ENCODE measurements around the gene ANXA11.
A peak's percentile ranks its signal among the peaks of the same experiment; 100 is the strongest.
"Not testable (repeated sequence)": the region's sequence is repeated elsewhere in the genome, so short reads cannot be mapped to it uniquely, and the experiment has no call there.

Gene ANXA11

GRCh38 chr10:80207768-80208370, 2.5 kb upstream of the ANXA11 start:
- no peak for DNase-seq

GRCh38 chr10:80206277-80206655, 929 bp upstream of the ANXA11 start:
- DNase-seq, result no peak

- DNase-seq, result no peak
These were observed 460 bp downstream of the ANXA11 start for GRCh38 chr10:80204677-80205476.

GRCh38 chr10:80203835-80204676, 1.3 kb downstream of the ANXA11 start:
- DNase-seq, result peak in 1 of 2 donors; percentile 55

GRCh38 chr10:80202934-80203834, 2.2 kb downstream of the ANXA11 start:
- DNase-seq, result peak; percentile 61 to 75

- DNase-seq, result not testable (repeated sequence)
These were observed 2.8 kb downstream of the ANXA11 start for GRCh38 chr10:80202530-80202929.

GRCh38 chr10:80201608-80202141, 3.7 kb downstream of the ANXA11 start:
- DNase-seq, result no peak

- no peak for DNase-seq
These were observed 4.7 kb downstream of the ANXA11 start for GRCh38 chr10:80200687-80201086.

- no peak for DNase-seq
These were observed 5.1 kb downstream of the ANXA11 start for GRCh38 chr10:80200259-80200658.

GRCh38 chr10:80199828-80200227, 5.5 kb downstream of the ANXA11 start:
- peak; percentile 62 to 63 for DNase-seq

- DNase-seq, result no peak
These were observed 7.1 kb downstream of the ANXA11 start for GRCh38 chr10:80197972-80198916.

- DNase-seq, result no peak
These were observed 8.4 kb downstream of the ANXA11 start for GRCh38 chr10:80196950-80197315.

GRCh38 chr10:80196270-80196949, 8.9 kb downstream of the ANXA11 start:
- no peak for DNase-seq

GRCh38 chr10:80195046-80195574, 10.2 kb downstream of the ANXA11 start:
- no peak for DNase-seq

- DNase-seq, result no peak
These were observed 10.8 kb downstream of the ANXA11 start for GRCh38 chr10:80194373-80195045.

- no peak for DNase-seq
These were observed 12.8 kb downstream of the ANXA11 start for GRCh38 chr10:80192553-80192952.

- no peak for DNase-seq
These were observed 13.6 kb downstream of the ANXA11 start for GRCh38 chr10:80191589-80192270.

- no peak for DNase-seq
These were observed 16.6 kb downstream of the ANXA11 start for GRCh38 chr10:80188713-80189112.
